ENCODE results near the gene ABI1.

ABI1 gene

GRCh38 chr10:26765549-26765948 lies 95.2 kb downstream of the ABI1 start:
- no peak for DNase-seq

GRCh38 chr10:26759008-26759407 lies 101.8 kb downstream of the ABI1 start:
- DNase-seq: no peak

GRCh38 chr10:26755443-26755903 lies 105.3 kb downstream of the ABI1 start:
- no peak for DNase-seq

- no peak for DNase-seq
These were observed 114.7 kb downstream of the ABI1 start for GRCh38 chr10:26746061-26746460.

GRCh38 chr10:26743841-26744240 lies 116.9 kb downstream of the ABI1 start:
- no peak for DNase-seq

- DNase-seq: no peak
These were observed 117.7 kb downstream of the ABI1 start for GRCh38 chr10:26743091-26743490.

GRCh38 chr10:26741368-26741767 lies 119.4 kb downstream of the ABI1 start:
- no peak for DNase-seq

GRCh38 chr10:26739071-26739631 lies 121.6 kb downstream of the ABI1 start:
- DNase-seq: no peak

- no peak for DNase-seq
These were observed 122.4 kb downstream of the ABI1 start for GRCh38 chr10:26738301-26738911.

- DNase-seq: no peak
These were observed 123.0 kb downstream of the ABI1 start for GRCh38 chr10:26737730-26738129.

GRCh38 chr10:26735435-26735834 lies 125.3 kb downstream of the ABI1 start:
- no peak for DNase-seq

- DNase-seq: no peak
These were observed 126.8 kb downstream of the ABI1 start for GRCh38 chr10:26733750-26734568.

- DNase-seq: no peak
These were observed 130.2 kb downstream of the ABI1 start for GRCh38 chr10:26730552-26730951.

GRCh38 chr10:26729395-26729794 lies 131.4 kb downstream of the ABI1 start:
- DNase-seq: no peak

- DNase-seq: no peak
These were observed 131.8 kb downstream of the ABI1 start for GRCh38 chr10:26728957-26729356.

GRCh38 chr10:26727005-26727404 lies 133.8 kb downstream of the ABI1 start:
- DNase-seq: no peak

- DNase-seq: peak; percentile 74
These were observed 134.7 kb downstream of the ABI1 start for GRCh38 chr10:26725837-26726727.

- no peak for DNase-seq
These were observed 137.7 kb downstream of the ABI1 start for GRCh38 chr10:26723016-26723415.

GRCh38 chr10:26721561-26721960 lies 139.2 kb downstream of the ABI1 start:
- DNase-seq: peak; percentile 37

- DNase-seq: no peak
These were observed 143.3 kb downstream of the ABI1 start for GRCh38 chr10:26717476-26717875.

GRCh38 chr10:26715137-26715487 lies 145.6 kb downstream of the ABI1 start:
- no peak for DNase-seq

GRCh38 chr10:26714415-26715136 lies 146.2 kb downstream of the ABI1 start:
- no peak for DNase-seq

Data from CD4-positive, alpha-beta T cell treated with Interleukin-17A for 4 hours (primary cell).